Thyroid gland (tissue), 4 donors: ENCODE results near the gene TSPAN9.

ENCODE experiments used
- POLR2A ChIP-seq, 2 donors: fragments of 450-650 bp; IDR thresholded peaks; one replicate each; pipeline ENCODE4 v1.6.1; 2017; ENCODE audit warnings: antibody characterized with exemption in 2 of 2, mild to moderate bottlenecking in 2 of 2, moderate library complexity in 1 of 2
- TF ChIP-seq, protein P1 (sequence below), 6 experiments: fragments of 200-600 bp in 3 of 6; fragments of 450-650 bp in 3 of 6; sonication (generic) in 3 of 6; IDR thresholded peaks; one replicate each; pipeline ENCODE4 v1.5.1; 2016 to 2019; ENCODE audit warnings: antibody characterized with exemption in 6 of 6, mild to moderate bottlenecking in 2 of 6, inconsistent platforms in 1 of 6, moderate library complexity in 1 of 6

DNA sequence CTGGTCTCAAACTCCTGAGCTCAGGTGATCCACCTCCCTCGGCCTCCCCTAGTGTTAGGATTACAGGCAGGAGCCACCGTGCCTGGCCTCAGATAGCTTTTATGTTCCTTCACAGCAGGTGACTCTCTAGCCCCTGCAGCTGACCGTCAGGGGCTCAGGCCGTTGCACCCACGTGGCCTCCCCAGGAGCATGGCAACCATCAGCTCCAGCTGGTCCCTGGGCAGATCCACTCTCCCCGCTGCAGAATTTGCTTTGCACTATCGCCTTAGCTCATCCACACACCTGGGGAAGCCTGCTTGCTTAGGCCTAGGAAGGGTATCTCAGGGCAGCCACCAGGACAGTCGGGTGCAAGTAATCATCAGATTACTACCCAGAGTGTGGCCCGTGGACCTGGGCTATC lies 62.6 kb downstream of the TSPAN9 start:
- TF ChIP-seq POLR2A (IDR thresholded peaks at IDR 0.05), result no peak
- TF ChIP-seq, protein P1, sequence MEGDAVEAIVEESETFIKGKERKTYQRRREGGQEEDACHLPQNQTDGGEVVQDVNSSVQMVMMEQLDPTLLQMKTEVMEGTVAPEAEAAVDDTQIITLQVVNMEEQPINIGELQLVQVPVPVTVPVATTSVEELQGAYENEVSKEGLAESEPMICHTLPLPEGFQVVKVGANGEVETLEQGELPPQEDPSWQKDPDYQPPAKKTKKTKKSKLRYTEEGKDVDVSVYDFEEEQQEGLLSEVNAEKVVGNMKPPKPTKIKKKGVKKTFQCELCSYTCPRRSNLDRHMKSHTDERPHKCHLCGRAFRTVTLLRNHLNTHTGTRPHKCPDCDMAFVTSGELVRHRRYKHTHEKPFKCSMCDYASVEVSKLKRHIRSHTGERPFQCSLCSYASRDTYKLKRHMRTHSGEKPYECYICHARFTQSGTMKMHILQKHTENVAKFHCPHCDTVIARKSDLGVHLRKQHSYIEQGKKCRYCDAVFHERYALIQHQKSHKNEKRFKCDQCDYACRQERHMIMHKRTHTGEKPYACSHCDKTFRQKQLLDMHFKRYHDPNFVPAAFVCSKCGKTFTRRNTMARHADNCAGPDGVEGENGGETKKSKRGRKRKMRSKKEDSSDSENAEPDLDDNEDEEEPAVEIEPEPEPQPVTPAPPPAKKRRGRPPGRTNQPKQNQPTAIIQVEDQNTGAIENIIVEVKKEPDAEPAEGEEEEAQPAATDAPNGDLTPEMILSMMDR (IDR thresholded peaks at IDR 0.05), result no peak
